HepG2 (cell line): Measurements from ENCODE around the gene CCRL2. TPM values are rescaled to one million over a fixed set of nuclear protein-coding genes. Genes with fewer than 3 reads are reported as not detected.

Source experiments
- ATAC-seq: fragments of 200-7000 bp; cut with Tn5 transposase; 3 replicates; pipeline ENCODE4 v1.9.1; 2020; ENCODE audit warnings: mild to moderate bottlenecking, moderate library complexity
- BruUV-seq: library from RNA; stranded (reverse); fragments of 400-500 nt; replicated peaks from 2 replicates; lab custom pipeline; 2021; lab: Mats Ljungman, UMichigan
- CTCF ChIA-PET: fragments of 300-600 bp; formaldehyde crosslinking; extraction: SDS; loops from one replicate; lab custom pipeline; 2021; ENCODE audit warnings: low total read pairs, inconsistent platforms, low intra/inter-chr PET ratio; lab: Yijun Ruan, JAX
- POLR2A ChIA-PET: fragments of 350-600 bp; sonication (Branson Sonifier 250); formaldehyde crosslinking; loops from one replicate; lab custom pipeline; 2020; ENCODE audit warnings: antibody characterized with exemption, inconsistent platforms; lab: Yijun Ruan, JAX
- DNase-seq: peaks from one replicate; pipeline ENCODE4 v3.0.0-alpha.2; 2015; ENCODE audit warnings: low spot score
- FAIRE-seq: peaks from 3 replicates; lab custom pipeline; 2011; peaks lifted over from hg19 to GRCh38; lab: Jason Lieb, UNC
- H2AFZ ChIP-seq: one replicate; pipeline ENCODE4 v1.6.1; 2011; ENCODE audit warnings: low read length, inconsistent platforms
- H3K27ac ChIP-seq: fragments of 300-600 bp; 3 replicates; pipeline ENCODE4 v1.8.0; 2011; ENCODE audit warnings: mixed run types, mild to moderate bottlenecking, mixed read lengths, low read length, inconsistent platforms; ENCODE audit not compliant: insufficient read depth; ENCODE audit errors: extremely low read length
- H3K27me3 ChIP-seq, 2 experiments: fragments of 200-600 bp in 1 of 2; 2 replicates in 1 of 2; 3 replicates in 1 of 2; pipeline versions ENCODE4 v1.6.0 to v1.8.0; 2011; ENCODE audit warnings: low read length in 2 of 2, mild to moderate bottlenecking in 2 of 2, moderate library complexity in 2 of 2, inconsistent platforms in 1 of 2; ENCODE audit not compliant: insufficient read depth in 2 of 2, control insufficient read depth in 1 of 2
- H3K36me3 ChIP-seq, 2 experiments: fragments of 200-600 bp in 1 of 2; replicated peaks in 1 of 2; 2 replicates in 1 of 2; 3 replicates in 1 of 2; pipeline versions ENCODE4 v1.5.1 to v1.8.0; 2011; ENCODE audit warnings: low read length in 2 of 2, inconsistent platforms in 1 of 2; ENCODE audit not compliant: insufficient read depth in 2 of 2, control insufficient read depth in 1 of 2
- H3K4me1 ChIP-seq: 2 replicates; pipeline ENCODE4 v1.5.1; 2012; ENCODE audit warnings: low read length, inconsistent platforms; ENCODE audit not compliant: insufficient read depth
- H3K4me2 ChIP-seq: 2 replicates; pipeline ENCODE4 v1.6.0; 2011; ENCODE audit warnings: low read depth, low read length, inconsistent platforms
- H3K4me3 ChIP-seq, 3 experiments: fragments of 200-600 bp in 1 of 3; sonication (generic), shearing (Covaris generic) in 1 of 3; replicated peaks in 1 of 3; 2 replicates each; pipeline ENCODE4 v1.5.1; 2011 to 2016; ENCODE audit warnings: low read length in 3 of 3, inconsistent platforms in 2 of 3, low read depth in 2 of 3, mild to moderate bottlenecking in 2 of 3, control low read depth in 1 of 3, mixed read lengths in 1 of 3; ENCODE audit not compliant: insufficient read depth in 1 of 3
- H3K79me2 ChIP-seq: one replicate; pipeline ENCODE4 v1.6.1; 2011; ENCODE audit warnings: low read length, inconsistent platforms; ENCODE audit not compliant: insufficient read depth
- H3K9ac ChIP-seq: 2 replicates; pipeline ENCODE4 v1.6.0; 2011; ENCODE audit warnings: mild to moderate bottlenecking, low read depth, low read length, inconsistent platforms; ENCODE audit not compliant: insufficient read depth
- H3K9me3 ChIP-seq: 2 replicates; pipeline ENCODE4 v1.5.1; 2012; ENCODE audit warnings: mild to moderate bottlenecking, low read length
- H4K20me1 ChIP-seq: 2 replicates; pipeline ENCODE4 v1.6.0; 2011; ENCODE audit warnings: inconsistent platforms, mild to moderate bottlenecking, low read length, moderate library complexity; ENCODE audit not compliant: insufficient read depth
- MIER3 ChIP-seq: IDR thresholded peaks from 2 replicates; pipeline ENCODE4 v1.6.1; 2016; ENCODE audit warnings: missing compliant biosample characterization, borderline replicate concordance
- NR2F2 ChIP-seq: IDR thresholded peaks from 2 replicates; pipeline ENCODE4 v1.6.1; 2012; ENCODE audit warnings: low read depth, inconsistent platforms, borderline replicate concordance
- RAD21 ChIP-seq: fragments of 450-650 bp; formaldehyde crosslinking; IDR thresholded peaks from 2 replicates; pipeline ENCODE4 v1.5.0; 2020; ENCODE audit warnings: mild to moderate bottlenecking
- SMC3 ChIP-seq: IDR thresholded peaks from 2 replicates; pipeline ENCODE4 v1.6.1; 2011; ENCODE audit warnings: low read length, improper control_type of control experiment
- STAG1 ChIP-seq: sonication (generic); formaldehyde crosslinking; IDR thresholded peaks from 2 replicates; pipeline ENCODE4 v1.4.0; 2020; ENCODE audit warnings: missing genetic modification reagents
- ZNF232 ChIP-seq: sonication (generic); formaldehyde crosslinking; IDR thresholded peaks from 2 replicates; pipeline ENCODE4 v1.4.0; 2020; ENCODE audit warnings: missing genetic modification reagents, borderline replicate concordance
- ZNF3 ChIP-seq: IDR thresholded peaks from 2 replicates; pipeline ENCODE4 v1.7.0; 2017; ENCODE audit warnings: inconsistent platforms
- ZNF569 ChIP-seq: sonication (generic); formaldehyde crosslinking; IDR thresholded peaks from 2 replicates; pipeline ENCODE4 v1.5.0; 2020; ENCODE audit warnings: mild to moderate bottlenecking, missing genetic modification reagents, moderate library complexity, borderline replicate concordance
- WGBS: methylation state at CpG from one replicate; pipeline ENCODE4 v1.1.6; 2017; ENCODE audit warnings: low lambda C conversion rate; 5-methylcytosine and 5-hydroxymethylcytosine counted together
- in situ Hi-C: cut with HindIII; loops from 2 replicates; pipeline ENCODE4 v1.10.0; 2017; ENCODE audit warnings: low pct_unique_long_range_greater_than_20kb; ENCODE audit not compliant: extremely low pct_ligation_motif_present
- intact Hi-C: fragments of 100-400 bp; cut with micrococcal nuclease; formaldehyde crosslinking; loops from one replicate; pipeline ENCODE4 v1.10.0; 2022; ENCODE audit not compliant: unreplicated experiment
- polyA plus RNA-seq, 8 experiments: library from polyadenylated mRNA; depleted of rRNA in 3 of 8; stranded (reverse) in 7 of 8; unstranded in 1 of 8; fragments of >200 nt; fragmentation: Illumina TruSeq in 4 of 8; extraction: Trizol in 4 of 8; gene quantifications; 2 replicates each; pipeline versions ENCODE4 v1.2.1 to v1.2.3, GENCODE V29; 2011 to 2016; ENCODE audit warnings: low read depth in 4 of 8, missing spikeins in 1 of 8, mixed read lengths in 1 of 8; ENCODE audit not compliant: insufficient read depth in 1 of 8
- total RNA-seq, 5 experiments: library from RNA; depleted of rRNA; stranded (reverse); fragments of >200 nt; fragmentation: Illumina TruSeq; extraction: Trizol; gene quantifications; 2 replicates each; pipeline ENCODE4 v1.2.3, GENCODE V29; 2016; ENCODE audit warnings: low read depth in 1 of 5
- TF ChIP-seq, protein P1 (sequence below): sonication (generic); formaldehyde crosslinking; IDR thresholded peaks from 2 replicates; pipeline ENCODE4 v1.8.1; 2023; ENCODE audit warnings: mild to moderate bottlenecking, inconsistent platforms, moderate library complexity, missing genetic modification reagents, borderline replicate concordance
- TF ChIP-seq, protein P2 (sequence below): sonication (generic); formaldehyde crosslinking; IDR thresholded peaks from 2 replicates; pipeline ENCODE4 v1.5.0; 2020; ENCODE audit warnings: missing genetic modification reagents
- TF ChIP-seq, protein P3 (sequence below): sonication (generic); formaldehyde crosslinking; IDR thresholded peaks from 2 replicates; pipeline ENCODE4 v1.5.0; 2020; ENCODE audit warnings: mild to moderate bottlenecking, missing genetic modification reagents, moderate library complexity

Gene CCRL2
- total and polyA plus RNA-seq, 2 of the 13 experiments (the other 11 are each of a cell fraction or from before 2014, with no cell fraction given) = not detected

- CTCF ChIA-PET = interaction anchor here (2.2 kb wide), 1 partner anchor 102 kb away, joined by 16 read pairs; no protein-coding TSS in a partner anchor
- FAIRE-seq (peak; percentile 64), DNase-seq (peak; percentile 27), ATAC-seq (peak; percentile 84)
- Histone ChIP-seq H3K9ac (no peak overlapping the region), H3K4me3 (no peak overlapping the region), H3K79me2 (no peaks in the 10 kb centered on the region), H3K27me3 (peaks cover 3 to 5% of the 10 kb centered on the region in 2 experiments; a peak in 4 of 5 replicates), H2AFZ (no peak overlapping the region), H4K20me1 (no peaks in the 10 kb centered on the region), H3K36me3 (no peaks in the 10 kb centered on the region), H3K4me1 (no peaks in the 10 kb centered on the region), H3K27ac (no peak overlapping the region), H3K9me3 (no peaks in the 10 kb centered on the region), H3K4me2 (no peak overlapping the region)
- WGBS = 23% methylated on average over 8 of the region's 8 CpGs
- BruUV-seq = no TSS peak
- in situ Hi-C loops (no loop called here), intact Hi-C loops (no loop called here)
- TF ChIP-seq, protein P1, sequence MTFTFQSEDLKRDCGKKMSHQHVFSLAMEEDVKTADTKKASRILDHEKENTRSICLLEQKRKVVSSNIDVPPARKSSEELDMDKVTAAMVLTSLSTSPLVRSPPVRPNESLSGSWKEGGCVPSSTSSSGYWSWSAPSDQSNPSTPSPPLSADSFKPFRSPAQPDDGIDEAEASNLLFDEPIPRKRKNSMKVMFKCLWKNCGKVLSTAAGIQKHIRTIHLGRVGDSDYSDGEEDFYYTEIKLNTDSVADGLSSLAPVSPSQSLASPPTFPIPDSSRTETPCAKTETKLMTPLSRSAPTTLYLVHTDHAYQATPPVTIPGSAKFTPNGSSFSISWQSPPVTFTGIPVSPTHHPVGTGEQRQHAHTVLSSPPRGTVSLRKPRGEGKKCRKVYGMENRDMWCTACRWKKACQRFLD (CRISPR knock-in tag) = no peak
- no peak for TF ChIP-seq ZNF3
- peak; percentile 45; the same call in 1 of the 2 replicates for TF ChIP-seq SMC3
- TF ChIP-seq, protein P2, sequence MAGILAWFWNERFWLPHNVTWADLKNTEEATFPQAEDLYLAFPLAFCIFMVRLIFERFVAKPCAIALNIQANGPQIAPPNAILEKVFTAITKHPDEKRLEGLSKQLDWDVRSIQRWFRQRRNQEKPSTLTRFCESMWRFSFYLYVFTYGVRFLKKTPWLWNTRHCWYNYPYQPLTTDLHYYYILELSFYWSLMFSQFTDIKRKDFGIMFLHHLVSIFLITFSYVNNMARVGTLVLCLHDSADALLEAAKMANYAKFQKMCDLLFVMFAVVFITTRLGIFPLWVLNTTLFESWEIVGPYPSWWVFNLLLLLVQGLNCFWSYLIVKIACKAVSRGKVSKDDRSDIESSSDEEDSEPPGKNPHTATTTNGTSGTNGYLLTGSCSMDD (CRISPR knock-in tag) = no peak
- no peak for TF ChIP-seq MIER3 (CRISPR knock-in tag)
- TF ChIP-seq STAG1 (CRISPR knock-in tag) = peak; percentile 75
- TF ChIP-seq ZNF232 (CRISPR knock-in tag) = no peak
- TF ChIP-seq RAD21 (CRISPR knock-in tag) = peak; percentile 28; the same call in 1 of the 2 replicates
- TF ChIP-seq, protein P3, sequence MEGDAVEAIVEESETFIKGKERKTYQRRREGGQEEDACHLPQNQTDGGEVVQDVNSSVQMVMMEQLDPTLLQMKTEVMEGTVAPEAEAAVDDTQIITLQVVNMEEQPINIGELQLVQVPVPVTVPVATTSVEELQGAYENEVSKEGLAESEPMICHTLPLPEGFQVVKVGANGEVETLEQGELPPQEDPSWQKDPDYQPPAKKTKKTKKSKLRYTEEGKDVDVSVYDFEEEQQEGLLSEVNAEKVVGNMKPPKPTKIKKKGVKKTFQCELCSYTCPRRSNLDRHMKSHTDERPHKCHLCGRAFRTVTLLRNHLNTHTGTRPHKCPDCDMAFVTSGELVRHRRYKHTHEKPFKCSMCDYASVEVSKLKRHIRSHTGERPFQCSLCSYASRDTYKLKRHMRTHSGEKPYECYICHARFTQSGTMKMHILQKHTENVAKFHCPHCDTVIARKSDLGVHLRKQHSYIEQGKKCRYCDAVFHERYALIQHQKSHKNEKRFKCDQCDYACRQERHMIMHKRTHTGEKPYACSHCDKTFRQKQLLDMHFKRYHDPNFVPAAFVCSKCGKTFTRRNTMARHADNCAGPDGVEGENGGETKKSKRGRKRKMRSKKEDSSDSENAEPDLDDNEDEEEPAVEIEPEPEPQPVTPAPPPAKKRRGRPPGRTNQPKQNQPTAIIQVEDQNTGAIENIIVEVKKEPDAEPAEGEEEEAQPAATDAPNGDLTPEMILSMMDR = peak; percentile 80
- TF ChIP-seq NR2F2 = no peak
- TF ChIP-seq ZNF569 (CRISPR knock-in tag) = no peak
- POLR2A ChIA-PET = no interaction called here
Observed at GRCh38 chr3:46378426-46378942, 28.6 kb upstream of the CCRL2 start.
